Measurements from ENCODE around the gene KLHDC8B.

DNA sequence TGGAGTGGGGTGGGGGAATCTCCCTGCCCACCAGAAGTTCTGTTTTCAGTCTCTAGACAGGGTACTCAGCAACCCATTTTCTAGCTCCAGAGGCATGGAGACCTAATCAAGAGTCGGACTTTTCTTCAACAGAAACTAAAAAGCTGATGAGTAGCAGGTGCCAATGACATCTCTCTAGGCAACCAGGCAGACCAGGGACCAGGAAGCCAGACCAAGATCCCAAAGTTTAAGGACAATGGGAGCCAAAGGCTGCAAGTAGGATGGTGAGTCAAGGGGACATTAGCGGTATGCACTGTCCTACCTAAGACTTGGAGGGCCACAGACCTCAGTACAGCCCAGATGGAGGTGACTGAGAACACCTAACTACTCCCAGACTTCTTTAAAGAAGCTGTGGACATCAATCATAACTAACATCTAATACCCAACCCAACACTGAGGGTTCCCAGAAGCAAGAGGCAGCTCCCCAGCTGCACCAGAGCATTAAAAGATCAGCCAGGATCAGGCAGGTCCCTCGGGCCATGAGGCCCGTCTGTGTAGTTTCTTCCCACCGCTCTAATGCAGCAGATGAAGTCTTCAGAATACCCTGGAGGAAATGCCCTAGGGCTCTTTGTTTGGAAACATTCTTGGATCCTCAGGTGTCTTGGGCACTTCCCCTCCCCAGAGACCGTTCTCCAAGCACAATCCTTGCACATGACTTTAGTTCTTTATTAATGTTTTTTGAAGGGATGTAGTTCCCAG is 6.2 kb upstream of the KLHDC8B start:
- TF ChIP-seq, protein P1, sequence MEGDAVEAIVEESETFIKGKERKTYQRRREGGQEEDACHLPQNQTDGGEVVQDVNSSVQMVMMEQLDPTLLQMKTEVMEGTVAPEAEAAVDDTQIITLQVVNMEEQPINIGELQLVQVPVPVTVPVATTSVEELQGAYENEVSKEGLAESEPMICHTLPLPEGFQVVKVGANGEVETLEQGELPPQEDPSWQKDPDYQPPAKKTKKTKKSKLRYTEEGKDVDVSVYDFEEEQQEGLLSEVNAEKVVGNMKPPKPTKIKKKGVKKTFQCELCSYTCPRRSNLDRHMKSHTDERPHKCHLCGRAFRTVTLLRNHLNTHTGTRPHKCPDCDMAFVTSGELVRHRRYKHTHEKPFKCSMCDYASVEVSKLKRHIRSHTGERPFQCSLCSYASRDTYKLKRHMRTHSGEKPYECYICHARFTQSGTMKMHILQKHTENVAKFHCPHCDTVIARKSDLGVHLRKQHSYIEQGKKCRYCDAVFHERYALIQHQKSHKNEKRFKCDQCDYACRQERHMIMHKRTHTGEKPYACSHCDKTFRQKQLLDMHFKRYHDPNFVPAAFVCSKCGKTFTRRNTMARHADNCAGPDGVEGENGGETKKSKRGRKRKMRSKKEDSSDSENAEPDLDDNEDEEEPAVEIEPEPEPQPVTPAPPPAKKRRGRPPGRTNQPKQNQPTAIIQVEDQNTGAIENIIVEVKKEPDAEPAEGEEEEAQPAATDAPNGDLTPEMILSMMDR (IDR thresholded peaks at IDR 0.05; ENCODE audit: low read length): no peak
- TF ChIP-seq EZH2 (IDR thresholded peaks at IDR 0.05; ENCODE audit: borderline replicate concordance, low read length): no peak
